CD14-positive monocyte (primary cell): ENCODE results near the gene DTWD2. TPM values are rescaled to one million over a fixed set of nuclear protein-coding genes. Genes with fewer than 3 reads are reported as not detected.

ENCODE experiments used
- DNase-seq, 3 donors: peaks; one replicate each; pipeline ENCODE4 v3.0.0-alpha.2; 2011 to 2022
- H2AFZ ChIP-seq: 2 replicates; pipeline ENCODE4 v1.6.0; 2012; ENCODE audit warnings: mild to moderate bottlenecking, low read depth, low read length, inconsistent platforms; ENCODE audit not compliant: insufficient read depth, poor library complexity, severe bottlenecking
- H3K27ac ChIP-seq, 2 donors: 1 replicate in 1 of 2; 2 replicates in 1 of 2; pipeline ENCODE4 v1.5.1; 2012 to 2013; ENCODE audit warnings: low read length in 2 of 2, control low read depth in 1 of 2, inconsistent platforms in 1 of 2, low read depth in 1 of 2, mild to moderate bottlenecking in 1 of 2
- H3K27me3 ChIP-seq, 2 donors: one replicate each; pipeline versions ENCODE4 v1.6.0 to v1.6.1; 2011 to 2013; ENCODE audit warnings: low read length in 2 of 2; ENCODE audit not compliant: control insufficient read depth in 2 of 2, insufficient read depth in 2 of 2
- H3K36me3 ChIP-seq, 2 donors: replicated peaks in 1 of 2; 1 replicate in 1 of 2; 2 replicates in 1 of 2; pipeline versions ENCODE4 v1.5.1 to v1.6.1; 2012 to 2013; ENCODE audit warnings: low read length in 2 of 2, control low read depth in 1 of 2, inconsistent platforms in 1 of 2, mild to moderate bottlenecking in 1 of 2; ENCODE audit not compliant: insufficient read depth in 2 of 2, control insufficient read depth in 1 of 2
- H3K4me1 ChIP-seq, 2 donors: 1 replicate in 1 of 2; 2 replicates in 1 of 2; pipeline versions ENCODE4 v1.5.1 to v1.6.1; 2012 to 2013; ENCODE audit warnings: low read length in 2 of 2, control low read depth in 1 of 2, inconsistent platforms in 1 of 2, mild to moderate bottlenecking in 1 of 2, moderate library complexity in 1 of 2; ENCODE audit not compliant: insufficient read depth in 2 of 2, control insufficient read depth in 1 of 2
- H3K4me2 ChIP-seq: replicated peaks from 2 replicates; pipeline ENCODE3; 2012; ENCODE audit warnings: low read length, moderate library complexity, mild to moderate bottlenecking; ENCODE audit not compliant: poor library complexity, severe bottlenecking; ENCODE audit errors: extremely low read depth
- H3K4me3 ChIP-seq, 3 experiments: fragments of 200-600 bp in 1 of 3; sonication (generic) in 1 of 3; replicated peaks in 1 of 3; 1 replicate in 2 of 3; 2 replicates in 1 of 3; pipeline ENCODE4 v1.5.1; 2011 to 2013; ENCODE audit warnings: low read length in 3 of 3, mild to moderate bottlenecking in 3 of 3, control low read depth in 2 of 3, low read depth in 2 of 3, inconsistent platforms in 1 of 3, moderate library complexity in 1 of 3
- H3K79me2 ChIP-seq: 2 replicates; pipeline ENCODE4 v1.6.0; 2012; ENCODE audit warnings: mild to moderate bottlenecking, control low read depth, inconsistent platforms, low read length, moderate library complexity; ENCODE audit not compliant: insufficient read depth
- H3K9ac ChIP-seq: 2 replicates; pipeline ENCODE4 v1.6.0; 2017; ENCODE audit warnings: low read length, mild to moderate bottlenecking; ENCODE audit not compliant: insufficient read depth, poor library complexity, severe bottlenecking
- H3K9me3 ChIP-seq, 2 donors: replicated peaks in 1 of 2; 1 replicate in 1 of 2; 2 replicates in 1 of 2; pipeline versions ENCODE4 v1.5.1 to v1.6.1; 2012 to 2013; ENCODE audit warnings: low read length in 2 of 2, control low read depth in 1 of 2; ENCODE audit not compliant: control insufficient read depth in 1 of 2, insufficient read depth in 1 of 2
- H4K20me1 ChIP-seq: 2 replicates; pipeline ENCODE4 v1.6.0; 2012; ENCODE audit warnings: mild to moderate bottlenecking, low read length, control low read depth, moderate library complexity; ENCODE audit not compliant: insufficient read depth
- H3K27ac Mint-ChIP-seq, 7 donors: one replicate each; pipeline ENCODE4 v1.8.0; 2020; ENCODE audit warnings: mild to moderate bottlenecking in 7 of 7, mixed read lengths in 7 of 7, moderate library complexity in 6 of 7, inconsistent platforms in 2 of 7
- H3K27me3 Mint-ChIP-seq, 3 donors: one replicate each; pipeline ENCODE4 v1.8.0; 2021 to 2022; ENCODE audit warnings: low read depth in 3 of 3, mild to moderate bottlenecking in 3 of 3, mixed read lengths in 3 of 3, moderate library complexity in 3 of 3, inconsistent platforms in 1 of 3
- H3K36me3 Mint-ChIP-seq, 2 donors: one replicate each; pipeline ENCODE4 v1.8.0; 2020; ENCODE audit warnings: mixed read lengths in 2 of 2, inconsistent platforms in 1 of 2, mild to moderate bottlenecking in 1 of 2
- H3K4me1 Mint-ChIP-seq: one replicate; pipeline ENCODE4 v1.8.0; 2020; ENCODE audit warnings: mild to moderate bottlenecking, mixed read lengths
- H3K4me3 Mint-ChIP-seq, 2 donors: one replicate each; pipeline ENCODE4 v1.8.0; 2020; ENCODE audit warnings: mild to moderate bottlenecking in 2 of 2, mixed read lengths in 2 of 2, moderate library complexity in 1 of 2
- H3K9me3 Mint-ChIP-seq, 7 donors: one replicate each; pipeline ENCODE4 v1.8.0; 2020 to 2022; ENCODE audit warnings: mixed read lengths in 7 of 7, mild to moderate bottlenecking in 6 of 7, moderate library complexity in 6 of 7, inconsistent platforms in 2 of 7
- WGBS: methylation state at CpG from one replicate; pipeline ENCODE4 v1.1.5; 2013; ENCODE audit warnings: missing lambda C conversion rate; ENCODE audit not compliant: insufficient coverage; 5-methylcytosine and 5-hydroxymethylcytosine counted together
- intact Hi-C, 2 donors: fragments of 100-400 bp; cut with micrococcal nuclease; formaldehyde crosslinking; loops; one replicate each; pipeline versions ENCODE4 v1.15.0 to v1.15.1; 2023
- polyA plus RNA-seq, 3 donors: library from polyadenylated mRNA; depleted of rRNA in 1 of 3; unstranded in 2 of 3; stranded (reverse) in 1 of 3; fragments of 300-500 nt in 2 of 3; fragments of >200 nt in 1 of 3; fragmentation: Illumina TruSeq in 2 of 3; gene quantifications; 1 replicate in 2 of 3; 2 replicates in 1 of 3; pipeline ENCODE4 v1.2.3, GENCODE V29; 2012 to 2021
- TF ChIP-seq, protein P1 (sequence below): fragments of 200-600 bp; IDR thresholded peaks from one replicate; pipeline ENCODE4 v1.8.0; 2022; ENCODE audit warnings: antibody characterized with exemption, mild to moderate bottlenecking

Gene DTWD2
- polyA plus RNA-seq, 3 donors, result 1.2 to 2.7 (median 2.5) TPM

DNA sequence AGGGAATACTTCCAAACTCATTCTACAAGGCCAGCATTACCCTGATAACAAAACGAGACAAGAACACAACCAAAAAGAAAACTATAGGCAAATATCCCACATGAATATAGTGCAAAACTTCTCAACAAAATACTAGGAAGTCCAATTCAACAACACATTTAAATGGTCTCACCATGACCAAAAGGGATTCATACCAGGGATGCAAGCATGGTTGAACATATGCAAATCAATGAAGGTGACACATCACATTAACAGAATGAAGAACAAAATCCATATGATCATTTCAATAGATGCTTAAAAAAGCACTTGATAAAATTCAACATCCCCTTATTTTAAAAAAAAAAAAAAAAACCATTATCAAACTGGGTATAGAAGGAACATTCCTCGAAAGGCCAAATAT, 186.0 kb downstream of the DTWD2 start:
- H3K9me3 ChIP-seq, result no peaks in the 10 kb centered on the region
- no peak overlapping the region for H2AFZ ChIP-seq
- Mint-ChIP-seq H3K9me3 (peaks cover 0 to 2% (median 0%) of the 10 kb centered on the region in 7 donors), H3K4me1 (no peaks in the 10 kb centered on the region), H3K27ac (no peak overlapping the region), H3K36me3 (no peaks in the 10 kb centered on the region), H3K4me3 (no peak overlapping the region), H3K27me3 (peaks cover 0 to 2% (median 0%) of the 10 kb centered on the region in 3 donors)
- intact Hi-C loops, result no loop called here
- no peaks in the 10 kb centered on the region for H4K20me1 ChIP-seq
- no peak overlapping the region for H3K4me3 ChIP-seq
- no peak overlapping the region for H3K27ac ChIP-seq
- H3K36me3 ChIP-seq, result no peaks in the 10 kb centered on the region
- no peaks in the 10 kb centered on the region for H3K27me3 ChIP-seq
- no peaks in the 10 kb centered on the region for H3K4me1 ChIP-seq
- H3K79me2 ChIP-seq, result no peaks in the 10 kb centered on the region
- TF ChIP-seq, protein P1, sequence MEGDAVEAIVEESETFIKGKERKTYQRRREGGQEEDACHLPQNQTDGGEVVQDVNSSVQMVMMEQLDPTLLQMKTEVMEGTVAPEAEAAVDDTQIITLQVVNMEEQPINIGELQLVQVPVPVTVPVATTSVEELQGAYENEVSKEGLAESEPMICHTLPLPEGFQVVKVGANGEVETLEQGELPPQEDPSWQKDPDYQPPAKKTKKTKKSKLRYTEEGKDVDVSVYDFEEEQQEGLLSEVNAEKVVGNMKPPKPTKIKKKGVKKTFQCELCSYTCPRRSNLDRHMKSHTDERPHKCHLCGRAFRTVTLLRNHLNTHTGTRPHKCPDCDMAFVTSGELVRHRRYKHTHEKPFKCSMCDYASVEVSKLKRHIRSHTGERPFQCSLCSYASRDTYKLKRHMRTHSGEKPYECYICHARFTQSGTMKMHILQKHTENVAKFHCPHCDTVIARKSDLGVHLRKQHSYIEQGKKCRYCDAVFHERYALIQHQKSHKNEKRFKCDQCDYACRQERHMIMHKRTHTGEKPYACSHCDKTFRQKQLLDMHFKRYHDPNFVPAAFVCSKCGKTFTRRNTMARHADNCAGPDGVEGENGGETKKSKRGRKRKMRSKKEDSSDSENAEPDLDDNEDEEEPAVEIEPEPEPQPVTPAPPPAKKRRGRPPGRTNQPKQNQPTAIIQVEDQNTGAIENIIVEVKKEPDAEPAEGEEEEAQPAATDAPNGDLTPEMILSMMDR, result no peak
- DNase-seq, result no peak
- no peak overlapping the region for H3K4me2 ChIP-seq
- H3K9ac ChIP-seq, result no peak overlapping the region
- 88% methylated on average over 1 of the region's 2 CpGs for WGBS

DNA sequence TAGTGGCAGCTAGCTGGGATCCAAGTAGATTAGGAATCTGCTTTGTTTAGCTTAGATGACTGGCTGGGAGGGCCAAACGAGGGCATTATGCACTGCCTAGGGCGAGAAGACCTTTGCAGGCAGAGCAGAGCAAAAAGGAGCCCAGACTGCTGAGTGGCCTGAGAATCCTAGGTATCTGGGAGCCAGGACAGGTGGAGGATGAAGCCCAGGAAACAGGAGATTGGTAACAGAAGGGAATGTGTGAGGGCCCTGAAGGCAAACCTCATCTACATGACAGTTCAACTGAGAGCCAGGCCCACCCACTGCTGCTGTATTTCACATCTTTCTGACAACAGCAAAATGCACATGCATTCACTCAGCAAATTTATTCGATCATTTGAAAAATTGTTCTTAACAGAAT, 192.3 kb downstream of the DTWD2 start:
- H3K27me3 Mint-ChIP-seq, result peaks cover 0 to 2% (median 0%) of the 10 kb centered on the region in 3 donors
- H3K27ac Mint-ChIP-seq, result no peak overlapping the region
- DNase-seq, result no peak

More for the DNA sequence above, 192.3 kb downstream of the DTWD2 start:
- Mint-ChIP-seq H3K4me1 (no peaks in the 10 kb centered on the region), H3K9me3 (no peaks in the 10 kb centered on the region), H3K4me3 (no peak overlapping the region), H3K36me3 (no peaks in the 10 kb centered on the region)
- H3K4me1 ChIP-seq, result no peaks in the 10 kb centered on the region
- intact Hi-C loops, result no loop called here
- H3K36me3 ChIP-seq, result no peaks in the 10 kb centered on the region
- H3K27me3 ChIP-seq, result no peaks in the 10 kb centered on the region
- no peaks in the 10 kb centered on the region for H3K79me2 ChIP-seq
- H3K4me2 ChIP-seq, result no peak overlapping the region
- 85% methylated on average over 2 of the region's 3 CpGs for WGBS
- H3K9ac ChIP-seq, result no peak overlapping the region
- TF ChIP-seq, protein P1, result no peak
- H3K4me3 ChIP-seq, result no peak overlapping the region
- H3K9me3 ChIP-seq, result no peaks in the 10 kb centered on the region
- H2AFZ ChIP-seq, result no peak overlapping the region
- no peaks in the 10 kb centered on the region for H4K20me1 ChIP-seq
- H3K27ac ChIP-seq, result no peak overlapping the region
